ENCODE data around the gene TEKTIP1.
"Not testable (repeated sequence)": the region's sequence is repeated elsewhere in the genome, so short reads cannot be mapped to it uniquely, and the experiment has no call there.

Gene TEKTIP1

DNA sequence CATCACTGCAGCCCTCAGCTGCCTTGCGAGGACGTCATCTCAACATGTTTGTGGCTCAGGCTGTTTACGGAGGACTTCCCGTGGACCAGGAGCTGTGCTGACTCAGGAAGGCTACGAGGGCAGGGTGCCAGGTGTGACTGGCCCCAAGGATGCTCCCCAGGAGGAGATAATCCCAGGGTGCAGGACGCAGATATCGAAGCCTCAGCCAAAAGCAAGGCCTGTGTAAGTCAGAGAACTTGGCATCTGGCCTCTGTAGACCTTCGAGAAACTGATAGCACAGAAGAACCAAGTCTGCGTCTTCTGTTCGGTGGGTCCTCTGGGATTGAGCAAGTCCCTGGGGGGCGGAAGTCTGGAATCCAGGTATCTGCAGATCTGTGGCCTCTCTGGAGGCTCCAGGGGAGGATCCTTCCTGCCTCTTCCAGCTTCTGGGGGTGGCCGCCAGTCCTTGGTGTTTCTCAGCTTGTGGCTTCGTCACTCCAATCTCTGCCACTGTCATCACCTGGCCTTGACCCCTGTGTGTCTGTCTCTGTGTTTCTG lies 35.9 kb upstream of the TEKTIP1 start:
- H3K4me3 ChIP-seq (ENCODE audit: insufficient read length, low read depth), result no peak overlapping the region
- no peak overlapping the region for H3K9ac ChIP-seq (ENCODE audit: insufficient read length, low read depth)
- no peaks in the 10 kb centered on the region for H3K9me3 ChIP-seq (ENCODE audit: insufficient read depth, low read length)
- H3K27me3 ChIP-seq (ENCODE audit: insufficient read depth, insufficient read length), result no peaks in the 10 kb centered on the region
- DNase-seq (ENCODE audit: low read depth, low spot score), result no peak
- peaks cover 13% of the 10 kb centered on the region for H3K36me3 ChIP-seq (ENCODE audit: insufficient read depth, insufficient read length, low read length)
- no peaks in the 10 kb centered on the region for H3K4me1 ChIP-seq (ENCODE audit: insufficient read depth, insufficient read length)
- TF ChIP-seq SUZ12 (IDR thresholded peaks at IDR 0.05; ENCODE audit: extremely low read depth, insufficient read depth, insufficient read length), result no peak
- no peak for TF ChIP-seq YY1 (IDR thresholded peaks at IDR 0.05; ENCODE audit: insufficient read depth, insufficient read length)
- TF ChIP-seq ZNF274 (IDR thresholded peaks at IDR 0.05; ENCODE audit: low read depth, low read length), result no peak

DNA sequence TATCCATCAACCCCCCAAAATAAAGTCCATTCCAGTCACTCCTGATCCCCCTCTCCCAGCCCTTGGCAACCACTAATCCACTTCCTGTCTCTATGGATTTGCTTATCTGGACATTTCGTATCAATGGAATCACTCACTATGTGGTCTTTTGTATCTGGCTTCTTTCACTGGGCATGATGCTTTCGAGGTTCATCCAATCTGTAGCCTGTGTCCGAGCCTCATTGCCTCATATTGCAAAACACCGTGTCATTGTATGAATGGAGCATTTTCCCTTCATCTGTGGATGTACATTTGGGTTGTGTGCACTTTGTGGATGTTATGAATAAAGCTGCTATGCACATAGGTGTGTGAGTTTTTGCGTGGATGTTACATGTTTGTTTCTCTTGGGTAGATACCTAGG lies 34.2 kb upstream of the TEKTIP1 start:
- no peak for DNase-seq (ENCODE audit: low read depth, low spot score)

DNA sequence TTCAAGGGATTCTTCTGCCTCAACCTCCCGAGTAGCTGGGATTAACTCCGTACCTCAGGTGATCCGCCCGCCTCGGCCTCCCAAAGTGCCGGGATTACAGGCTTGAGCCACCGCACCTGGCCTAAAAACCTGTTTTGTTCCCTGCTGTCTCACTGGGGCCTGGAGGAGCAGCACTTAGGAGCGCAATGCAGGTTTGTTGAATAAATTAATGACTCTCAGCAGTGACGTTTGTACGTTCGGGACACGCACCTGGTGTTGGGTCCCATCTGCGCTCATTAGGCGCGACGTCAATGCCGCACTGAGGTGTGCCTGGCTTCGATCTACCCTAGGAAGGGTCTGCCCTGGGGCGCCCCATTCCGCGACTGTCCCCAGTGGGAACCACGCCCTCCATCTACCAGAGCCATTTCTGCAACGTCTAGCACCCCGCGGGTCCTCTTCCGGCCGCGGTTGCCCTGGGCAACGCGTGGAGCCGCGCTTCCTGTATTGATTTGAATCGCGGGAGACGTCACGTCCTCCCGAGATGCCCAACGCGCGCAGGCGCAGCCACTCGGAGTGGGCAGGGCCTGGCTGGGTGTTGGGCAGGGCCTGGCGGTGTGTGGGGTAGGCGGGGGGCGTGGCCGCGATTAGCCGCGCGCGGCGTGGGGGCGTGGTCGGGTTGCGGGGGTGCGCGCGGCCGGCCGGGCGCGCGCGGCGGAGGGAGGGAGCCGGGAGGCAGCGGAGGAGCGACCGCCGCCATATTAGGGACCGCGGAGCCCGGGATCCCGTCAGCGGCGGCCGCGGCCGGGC lies 33.2 kb upstream of the TEKTIP1 start, which contains the start of gene FZR1:
TSS of gene FZR1 (plus strand) at position 714 of the 786 bp plus-strand sequence. CDS start 16,679 bp downstream, outside the sequence.
- Histone ChIP-seq H3K4me1 (ENCODE audit: insufficient read depth, insufficient read length) (peaks cover 14% of the 10 kb centered on the region), H3K27me3 (ENCODE audit: insufficient read depth, insufficient read length) (no peaks in the 10 kb centered on the region), H3K9me3 (ENCODE audit: insufficient read depth, low read length) (no peaks in the 10 kb centered on the region), H3K4me3 (ENCODE audit: insufficient read length, low read depth) (peak within 1 kb of the TSS; percentile 64), H3K9ac (ENCODE audit: insufficient read length, low read depth) (peak within 1 kb of the TSS; percentile 95), H3K36me3 (ENCODE audit: insufficient read depth, insufficient read length, low read length) (peaks cover 27% of the 10 kb centered on the region)
- peak; percentile 93 for DNase-seq (ENCODE audit: low read depth, low spot score)
- no peak for TF ChIP-seq ZNF274 (IDR thresholded peaks at IDR 0.05; ENCODE audit: low read depth, low read length)
- TF ChIP-seq YY1 (IDR thresholded peaks at IDR 0.05; ENCODE audit: insufficient read depth, insufficient read length), result no peak
- no peak for TF ChIP-seq SUZ12 (IDR thresholded peaks at IDR 0.05; ENCODE audit: extremely low read depth, insufficient read depth, insufficient read length)

More for the DNA sequence above, 34.2 kb upstream of the TEKTIP1 start:
- Histone ChIP-seq H3K4me1 (ENCODE audit: insufficient read depth, insufficient read length) (peaks cover 6% of the 10 kb centered on the region), H3K36me3 (ENCODE audit: insufficient read depth, insufficient read length, low read length) (peaks cover 16% of the 10 kb centered on the region), H3K9me3 (ENCODE audit: insufficient read depth, low read length) (no peaks in the 10 kb centered on the region), H3K27me3 (ENCODE audit: insufficient read depth, insufficient read length) (no peaks in the 10 kb centered on the region), H3K9ac (ENCODE audit: insufficient read length, low read depth) (no peak overlapping the region), H3K4me3 (ENCODE audit: insufficient read length, low read depth) (no peak overlapping the region)
- no peak for TF ChIP-seq YY1 (IDR thresholded peaks at IDR 0.05; ENCODE audit: insufficient read depth, insufficient read length)
- TF ChIP-seq SUZ12 (IDR thresholded peaks at IDR 0.05; ENCODE audit: extremely low read depth, insufficient read depth, insufficient read length), result no peak
- no peak for TF ChIP-seq ZNF274 (IDR thresholded peaks at IDR 0.05; ENCODE audit: low read depth, low read length)

DNA sequence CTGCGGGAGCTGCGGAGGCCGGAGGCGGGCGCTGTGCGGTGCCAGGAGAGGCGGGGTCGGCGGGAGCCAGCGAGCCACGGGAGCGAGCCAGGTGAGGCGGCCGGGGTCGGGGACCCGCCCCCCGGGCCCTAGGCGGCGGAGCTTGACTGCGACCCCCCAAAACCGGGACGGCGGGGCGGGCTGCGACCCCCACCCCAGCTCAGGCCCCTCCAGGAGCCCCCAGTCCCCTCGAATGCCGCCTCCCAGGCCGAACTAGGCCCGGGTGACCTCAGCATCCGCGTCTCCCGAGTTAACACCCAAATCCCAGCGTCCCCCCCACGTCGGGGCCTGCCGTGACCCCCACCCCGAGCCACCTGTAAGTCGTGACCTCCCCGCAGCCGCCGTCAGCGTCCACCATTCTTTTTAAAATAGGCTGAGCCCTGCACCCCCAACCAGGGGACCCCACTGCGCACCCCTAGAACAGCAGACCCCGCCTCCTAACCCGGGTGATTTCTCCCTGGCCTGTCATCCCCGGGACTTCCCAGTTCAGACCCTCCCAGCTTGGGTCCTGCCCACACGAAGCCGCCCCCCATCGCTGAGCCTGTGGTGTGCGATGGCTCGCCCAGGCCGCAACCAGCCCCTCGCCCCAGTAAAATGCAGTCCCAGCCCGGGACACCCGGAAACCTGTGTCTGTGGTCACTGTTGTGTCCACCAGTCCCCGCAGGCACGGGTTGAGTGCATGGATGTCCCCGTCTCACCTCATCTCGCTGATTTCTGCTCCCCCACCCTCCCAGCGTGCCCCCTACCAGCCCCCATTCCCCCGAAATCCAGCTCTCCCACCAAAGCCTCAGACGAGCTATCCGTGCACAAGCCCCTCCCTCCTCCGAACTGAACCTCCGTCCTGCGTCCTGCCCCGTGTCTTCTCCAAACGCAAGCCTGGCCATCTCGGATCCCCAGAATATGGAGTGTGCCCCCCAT lies 32.3 kb upstream of the TEKTIP1 start:
- no peaks in the 10 kb centered on the region for H3K27me3 ChIP-seq (ENCODE audit: insufficient read depth, insufficient read length)
- H3K36me3 ChIP-seq (ENCODE audit: insufficient read depth, insufficient read length, low read length), result peaks cover 35% of the 10 kb centered on the region
- H3K4me3 ChIP-seq (ENCODE audit: insufficient read length, low read depth), result peak overlapping the region; percentile 64
- no peak for DNase-seq (ENCODE audit: low read depth, low spot score)
- H3K4me1 ChIP-seq (ENCODE audit: insufficient read depth, insufficient read length), result peaks cover 16% of the 10 kb centered on the region
- TF ChIP-seq ZNF274 (IDR thresholded peaks at IDR 0.05; ENCODE audit: low read depth, low read length) (no peak), YY1 (IDR thresholded peaks at IDR 0.05; ENCODE audit: insufficient read depth, insufficient read length) (no peak), SUZ12 (IDR thresholded peaks at IDR 0.05; ENCODE audit: extremely low read depth, insufficient read depth, insufficient read length) (no peak)
- H3K9ac ChIP-seq (ENCODE audit: insufficient read length, low read depth), result peak overlapping the region; percentile 95
- no peaks in the 10 kb centered on the region for H3K9me3 ChIP-seq (ENCODE audit: insufficient read depth, low read length)

DNA sequence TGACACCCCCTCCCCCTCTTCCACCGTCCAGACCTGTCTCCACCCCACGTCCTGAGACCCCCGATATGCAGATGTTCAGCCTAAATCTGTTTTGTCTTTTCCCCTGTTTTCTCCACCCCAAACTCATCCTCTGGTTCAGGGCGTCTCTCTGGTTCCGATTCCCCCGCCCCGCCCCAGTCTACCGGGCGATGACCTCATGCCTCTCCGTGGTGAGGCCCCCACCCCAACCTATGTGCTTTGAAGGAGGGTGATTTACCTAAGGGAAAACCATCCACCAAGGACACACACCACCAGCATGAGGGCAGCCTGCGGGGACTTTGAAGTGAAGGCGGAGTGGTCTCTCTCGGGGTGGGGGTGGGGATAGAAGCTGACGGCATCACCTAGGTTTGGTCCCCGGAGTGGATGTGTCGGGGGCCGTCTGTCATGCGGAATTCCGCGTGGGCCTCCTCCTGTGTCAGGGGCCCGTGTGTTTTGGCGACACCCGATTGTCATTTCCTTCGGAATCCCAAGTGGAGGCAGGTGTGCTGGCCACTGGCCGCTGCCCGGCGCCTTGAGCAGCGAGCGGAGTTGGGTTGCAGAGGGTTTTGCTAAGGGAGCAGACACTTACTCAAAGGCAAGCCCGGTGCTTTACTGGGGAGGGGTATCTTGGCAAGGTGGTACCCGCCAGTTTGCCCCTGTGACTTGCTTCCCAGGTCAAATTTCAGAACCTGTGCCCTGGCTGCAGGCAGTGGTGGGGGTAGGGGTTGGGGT lies 31.4 kb upstream of the TEKTIP1 start:
- peaks cover 21% of the 10 kb centered on the region for H3K4me1 ChIP-seq (ENCODE audit: insufficient read depth, insufficient read length)
- H3K9me3 ChIP-seq (ENCODE audit: insufficient read depth, low read length), result no peaks in the 10 kb centered on the region
- peak overlapping the region; percentile 64 for H3K4me3 ChIP-seq (ENCODE audit: insufficient read length, low read depth)
- DNase-seq (ENCODE audit: low read depth, low spot score), result no peak
- H3K27me3 ChIP-seq (ENCODE audit: insufficient read depth, insufficient read length), result no peaks in the 10 kb centered on the region
- peaks cover 44% of the 10 kb centered on the region for H3K36me3 ChIP-seq (ENCODE audit: insufficient read depth, insufficient read length, low read length)
- TF ChIP-seq YY1 (IDR thresholded peaks at IDR 0.05; ENCODE audit: insufficient read depth, insufficient read length) (no peak), ZNF274 (IDR thresholded peaks at IDR 0.05; ENCODE audit: low read depth, low read length) (no peak), SUZ12 (IDR thresholded peaks at IDR 0.05; ENCODE audit: extremely low read depth, insufficient read depth, insufficient read length) (no peak)
- H3K9ac ChIP-seq (ENCODE audit: insufficient read length, low read depth), result peak overlapping the region; percentile 95

DNA sequence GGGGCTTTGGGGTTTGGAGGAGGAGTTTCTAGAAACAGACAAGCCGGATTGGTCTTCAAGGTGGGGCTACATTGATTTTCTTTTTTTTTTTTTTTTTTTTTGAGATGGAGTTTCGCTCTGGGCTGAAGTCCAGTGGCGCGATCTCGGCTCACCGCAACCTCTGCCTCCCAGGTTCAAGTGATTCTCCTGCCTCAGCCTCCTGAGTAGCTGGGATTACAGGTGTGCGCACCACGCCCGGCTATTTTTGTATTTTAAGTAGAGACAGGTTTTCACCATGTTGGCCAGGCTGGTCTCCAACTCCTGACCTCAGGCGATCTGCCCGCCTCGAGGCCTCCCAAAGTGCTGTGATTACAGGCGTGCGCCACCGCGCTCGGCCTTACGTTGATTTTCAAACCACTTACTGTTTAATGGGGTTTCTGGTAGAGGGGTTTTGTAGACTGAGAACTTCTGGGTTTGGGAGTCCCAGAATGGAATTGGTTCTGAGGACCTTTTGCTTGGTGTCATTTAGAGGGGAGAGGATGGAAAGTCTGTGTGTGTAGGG lies 30.8 kb upstream of the TEKTIP1 start:
- Histone ChIP-seq H3K4me1 (ENCODE audit: insufficient read depth, insufficient read length) (peaks cover 23% of the 10 kb centered on the region), H3K9ac (ENCODE audit: insufficient read length, low read depth) (peak overlapping the region; percentile 46), H3K36me3 (ENCODE audit: insufficient read depth, insufficient read length, low read length) (peaks cover 51% of the 10 kb centered on the region)
- not testable (repeated sequence) for DNase-seq (ENCODE audit: low read depth, low spot score); H3K27me3 ChIP-seq (ENCODE audit: insufficient read depth, insufficient read length); H3K4me3 ChIP-seq (ENCODE audit: insufficient read length, low read depth); H3K9me3 ChIP-seq (ENCODE audit: insufficient read depth, low read length)

All from NT2/D1 (cell line).